Measurements from ENCODE around the gene HOXA7.
A peak's percentile ranks its signal among the peaks of the same experiment; 100 is the strongest.

The HOXA7 gene

DNA sequence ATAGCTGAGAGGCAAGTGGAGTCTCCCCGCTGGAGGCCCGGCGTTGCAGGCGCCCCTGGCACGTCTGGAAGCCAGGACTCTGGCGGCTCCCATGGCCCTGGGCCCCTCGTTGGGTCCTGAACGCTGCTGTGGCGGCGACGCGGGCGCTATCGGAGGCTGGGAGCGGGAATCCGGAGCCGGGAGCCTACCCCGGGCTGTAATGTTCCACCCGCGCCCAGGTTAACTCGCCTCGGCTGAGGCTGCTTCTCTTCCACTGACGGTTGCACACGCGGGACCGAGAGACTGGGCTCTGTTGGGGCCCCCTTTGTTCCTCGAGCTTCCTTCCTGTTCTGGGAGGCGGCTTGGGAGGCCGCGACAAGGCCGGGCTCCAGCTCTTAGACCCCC lies 11.7 kb downstream of the HOXA7 start:
- H3K4me1 ChIP-seq (ENCODE audit: control insufficient read depth, insufficient read depth, low read length): no peaks in the 10 kb centered on the region; the same call in 1 of the 2 replicates
- peaks cover 96% of the 10 kb centered on the region for H3K27me3 ChIP-seq (ENCODE audit: control insufficient read depth, insufficient read depth, low read length)
- H3K4me3 ChIP-seq (ENCODE audit: low read length): no peak overlapping the region
- no peak for DNase-seq (ENCODE audit: low read depth, low spot score)
- no peaks in the 10 kb centered on the region for H3K36me3 ChIP-seq (ENCODE audit: control insufficient read depth, insufficient read depth, low read length)
- WGBS (ENCODE audit: insufficient coverage, insufficient read length): no CpG with 5 or more reads among the region's 31 CpGs
- H3K27ac ChIP-seq (ENCODE audit: low read length): no peak overlapping the region
- no peaks in the 10 kb centered on the region for H3K9me3 ChIP-seq (ENCODE audit: control insufficient read depth, insufficient read depth, low read length)

DNA sequence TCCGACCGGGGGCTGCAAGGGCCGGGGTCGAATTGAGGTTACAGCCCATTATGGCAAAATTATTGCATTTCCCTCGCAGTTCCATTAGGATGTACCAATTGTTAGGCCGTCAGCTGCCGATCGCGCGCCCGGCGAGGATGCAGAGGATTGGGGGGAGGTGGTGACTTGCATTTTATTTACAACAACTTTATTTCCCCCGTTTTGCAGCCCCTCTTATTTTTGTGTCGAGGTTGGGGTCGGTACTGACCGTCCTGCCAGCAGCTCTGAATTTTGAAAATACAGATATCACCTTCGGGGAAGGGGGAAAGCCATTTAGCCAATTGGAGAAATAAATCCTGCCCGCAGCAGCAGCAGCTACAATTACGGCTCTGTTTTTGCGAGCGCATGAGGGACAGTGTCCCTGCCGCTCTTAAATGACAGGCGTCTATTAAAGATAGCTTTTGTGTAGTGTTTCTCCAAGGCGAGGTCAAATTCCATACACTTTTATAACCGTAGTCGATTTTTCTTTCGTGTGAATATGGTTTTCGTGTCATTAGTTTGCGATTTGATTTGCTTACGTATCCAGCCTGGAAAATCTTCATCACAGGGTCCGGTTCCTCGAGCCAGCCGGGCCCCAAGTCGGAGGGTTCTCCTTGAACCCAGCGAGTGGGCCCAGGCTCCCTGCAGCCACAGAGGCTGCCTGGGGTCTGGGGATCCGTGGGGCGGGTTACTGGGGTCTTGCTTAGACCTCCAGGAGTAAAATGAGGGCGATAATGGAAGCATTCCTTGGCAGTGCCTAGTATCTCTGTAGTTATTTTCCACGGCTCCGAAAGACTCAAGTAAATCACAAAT lies 12.3 kb downstream of the HOXA7 start:
- Histone ChIP-seq H3K27ac (ENCODE audit: low read length) (no peak overlapping the region), H3K27me3 (ENCODE audit: control insufficient read depth, insufficient read depth, low read length) (peaks cover 98% of the 10 kb centered on the region)
- DNase-seq (ENCODE audit: low read depth, low spot score): no peak

GRCh38 chr7:27143023-27143949 lies 13.2 kb downstream of the HOXA7 start, which contains the start of gene HOXA5:
Gene HOXA5 (minus strand): TSS chr7:27143681. CDS start chr7:27143607, 74 bp downstream.
- Histone ChIP-seq H3K27ac (ENCODE audit: low read length) (no peak within 1 kb of the TSS), H3K4me3 (ENCODE audit: low read length) (peak within 1 kb of the TSS; percentile 14; the same call in 1 of the 2 replicates), H3K36me3 (ENCODE audit: control insufficient read depth, insufficient read depth, low read length) (no peaks in the 10 kb centered on the region), H3K4me1 (ENCODE audit: control insufficient read depth, insufficient read depth, low read length) (no peaks in the 10 kb centered on the region; the same call in 1 of the 2 replicates), H3K27me3 (ENCODE audit: control insufficient read depth, insufficient read depth, low read length) (peaks cover 98% of the 10 kb centered on the region), H3K9me3 (ENCODE audit: control insufficient read depth, insufficient read depth, low read length) (no peaks in the 10 kb centered on the region)
- DNase-seq (ENCODE audit: low read depth, low spot score): peak; percentile 70
- no CpG with 5 or more reads among the region's 86 CpGs for WGBS (ENCODE audit: insufficient coverage, insufficient read length)

More for the DNA sequence above, 12.3 kb downstream of the HOXA7 start:
- no CpG with 5 or more reads among the region's 40 CpGs for WGBS (ENCODE audit: insufficient coverage, insufficient read length)
- H3K9me3 ChIP-seq (ENCODE audit: control insufficient read depth, insufficient read depth, low read length): no peaks in the 10 kb centered on the region
- H3K4me1 ChIP-seq (ENCODE audit: control insufficient read depth, insufficient read depth, low read length): no peaks in the 10 kb centered on the region; the same call in 1 of the 2 replicates
- no peak overlapping the region for H3K4me3 ChIP-seq (ENCODE audit: low read length)
- no peaks in the 10 kb centered on the region for H3K36me3 ChIP-seq (ENCODE audit: control insufficient read depth, insufficient read depth, low read length)

DNA sequence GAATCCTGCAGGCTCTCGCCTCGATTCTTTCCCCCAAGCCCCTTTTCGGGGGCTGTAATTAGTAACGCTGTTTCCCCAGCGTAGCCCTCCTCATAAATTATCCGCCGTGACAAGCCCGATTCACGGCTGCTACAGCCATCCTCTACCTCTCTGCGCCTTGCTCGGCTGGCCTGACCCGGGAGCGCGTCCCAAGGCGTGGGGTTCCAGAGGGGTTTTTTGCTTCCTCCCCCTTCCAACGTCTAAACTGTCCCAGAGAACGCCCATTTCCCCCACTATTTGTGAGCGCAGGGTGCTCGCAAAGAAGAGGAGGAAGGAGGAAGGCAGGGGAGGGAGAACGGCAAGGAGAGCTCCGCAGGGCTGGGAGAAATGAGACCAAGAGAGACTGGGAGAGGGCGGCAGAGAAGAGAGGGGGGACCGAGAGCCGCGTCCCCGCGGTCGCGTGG lies 13.9 kb downstream of the HOXA7 start:
- WGBS (ENCODE audit: insufficient coverage, insufficient read length): no CpG with 5 or more reads among the region's 29 CpGs
- Histone ChIP-seq H3K4me1 (ENCODE audit: control insufficient read depth, insufficient read depth, low read length) (no peaks in the 10 kb centered on the region; the same call in 1 of the 2 replicates), H3K27me3 (ENCODE audit: control insufficient read depth, insufficient read depth, low read length) (peaks cover 98% of the 10 kb centered on the region), H3K9me3 (ENCODE audit: control insufficient read depth, insufficient read depth, low read length) (no peaks in the 10 kb centered on the region), H3K27ac (ENCODE audit: low read length) (no peak overlapping the region), H3K36me3 (ENCODE audit: control insufficient read depth, insufficient read depth, low read length) (no peaks in the 10 kb centered on the region), H3K4me3 (ENCODE audit: low read length) (no peak overlapping the region)
- no peak for DNase-seq (ENCODE audit: low read depth, low spot score)

DNA sequence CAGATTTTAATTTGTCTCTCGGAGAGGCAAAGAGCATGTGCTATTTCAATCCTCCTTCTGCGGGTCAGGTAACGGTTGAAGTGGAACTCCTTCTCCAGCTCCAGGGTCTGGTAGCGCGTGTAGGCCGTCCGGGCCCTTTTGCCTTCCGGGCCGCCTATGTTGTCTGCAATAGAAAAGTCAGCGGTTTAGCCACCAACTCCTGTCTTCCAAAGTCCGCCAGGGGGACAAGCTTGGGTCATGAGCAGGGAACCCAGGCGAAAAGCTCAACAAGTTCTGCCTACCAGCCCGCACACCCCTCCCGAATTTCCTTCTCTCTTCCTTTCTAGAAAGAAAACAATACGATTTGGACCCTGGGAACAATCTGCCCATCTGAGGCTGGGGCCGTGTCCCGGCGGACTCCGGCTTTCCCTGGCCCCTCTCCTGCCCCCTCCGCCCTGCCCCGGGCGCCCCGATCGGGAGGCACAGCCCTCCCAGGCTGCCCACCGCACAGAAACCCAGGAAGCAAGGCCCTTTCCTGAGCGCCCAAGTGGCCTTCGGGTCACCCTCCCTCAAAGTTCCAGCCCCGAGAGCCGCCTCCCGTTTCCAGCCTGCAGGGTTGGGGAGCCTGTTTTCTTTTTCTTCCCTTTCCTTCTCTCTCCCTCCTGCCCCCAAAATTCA lies 14.4 kb downstream of the HOXA7 start:
- Histone ChIP-seq H3K27ac (ENCODE audit: low read length) (no peak overlapping the region), H3K36me3 (ENCODE audit: control insufficient read depth, insufficient read depth, low read length) (no peaks in the 10 kb centered on the region), H3K9me3 (ENCODE audit: control insufficient read depth, insufficient read depth, low read length) (no peaks in the 10 kb centered on the region), H3K4me1 (ENCODE audit: control insufficient read depth, insufficient read depth, low read length) (no peaks in the 10 kb centered on the region; the same call in 1 of the 2 replicates), H3K27me3 (ENCODE audit: control insufficient read depth, insufficient read depth, low read length) (peaks cover 98% of the 10 kb centered on the region), H3K4me3 (ENCODE audit: low read length) (no peak overlapping the region)
- DNase-seq (ENCODE audit: low read depth, low spot score): no peak
- WGBS (ENCODE audit: insufficient coverage, insufficient read length): no CpG with 5 or more reads among the region's 30 CpGs

GRCh38 chr7:27141137-27141922 lies 15.1 kb downstream of the HOXA7 start:
- Histone ChIP-seq H3K4me1 (ENCODE audit: control insufficient read depth, insufficient read depth, low read length) (no peaks in the 10 kb centered on the region; the same call in 1 of the 2 replicates), H3K9me3 (ENCODE audit: control insufficient read depth, insufficient read depth, low read length) (no peaks in the 10 kb centered on the region), H3K4me3 (ENCODE audit: low read length) (no peak overlapping the region), H3K36me3 (ENCODE audit: control insufficient read depth, insufficient read depth, low read length) (no peaks in the 10 kb centered on the region), H3K27ac (ENCODE audit: low read length) (no peak overlapping the region), H3K27me3 (ENCODE audit: control insufficient read depth, insufficient read depth, low read length) (peaks cover 98% of the 10 kb centered on the region)
- no CpG with 5 or more reads among the region's 18 CpGs for WGBS (ENCODE audit: insufficient coverage, insufficient read length)
- DNase-seq (ENCODE audit: low read depth, low spot score): no peak

DNA sequence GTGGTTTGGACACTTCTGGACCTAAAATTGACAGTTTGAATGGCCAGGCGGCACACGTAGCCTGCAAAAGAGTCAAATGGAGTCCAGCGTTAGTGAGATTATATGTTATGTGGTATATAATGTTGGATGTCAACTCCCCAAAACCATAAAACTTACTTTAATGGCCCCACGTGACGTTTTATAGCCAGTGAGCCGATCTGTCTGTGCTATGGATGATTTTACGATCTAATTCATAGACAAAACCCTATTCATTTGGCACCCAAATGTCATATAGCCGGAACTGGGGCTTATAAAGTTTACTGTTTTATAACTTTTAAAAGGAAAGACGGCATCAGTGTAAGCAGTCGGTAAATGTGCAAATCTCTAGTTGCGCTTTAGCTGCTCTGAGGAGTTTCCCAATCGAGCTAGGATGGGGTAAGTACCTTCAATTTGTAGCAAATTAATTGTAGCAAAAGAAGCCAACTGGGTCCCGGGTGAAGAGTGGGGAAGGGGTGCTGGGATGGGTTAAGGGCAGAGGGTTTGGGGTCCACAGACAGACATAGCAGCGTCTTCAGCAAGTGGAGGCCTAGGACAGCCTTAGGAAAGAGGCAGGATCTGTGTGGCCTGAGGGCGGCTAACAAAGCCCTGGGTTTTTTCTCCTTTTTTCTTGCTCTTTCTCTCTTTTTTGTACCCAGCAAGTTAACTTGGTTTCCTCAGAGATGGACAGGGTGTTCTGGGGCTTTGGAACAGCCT lies 16.2 kb downstream of the HOXA7 start:
- Histone ChIP-seq H3K9me3 (ENCODE audit: control insufficient read depth, insufficient read depth, low read length) (no peaks in the 10 kb centered on the region), H3K4me3 (ENCODE audit: low read length) (no peak overlapping the region), H3K27ac (ENCODE audit: low read length) (no peak overlapping the region), H3K4me1 (ENCODE audit: control insufficient read depth, insufficient read depth, low read length) (no peaks in the 10 kb centered on the region; the same call in 1 of the 2 replicates), H3K27me3 (ENCODE audit: control insufficient read depth, insufficient read depth, low read length) (peaks cover 98% of the 10 kb centered on the region), H3K36me3 (ENCODE audit: control insufficient read depth, insufficient read depth, low read length) (no peaks in the 10 kb centered on the region)
- DNase-seq (ENCODE audit: low read depth, low spot score): no peak
- no CpG with 5 or more reads among the region's 15 CpGs for WGBS (ENCODE audit: insufficient coverage, insufficient read length)

DNA sequence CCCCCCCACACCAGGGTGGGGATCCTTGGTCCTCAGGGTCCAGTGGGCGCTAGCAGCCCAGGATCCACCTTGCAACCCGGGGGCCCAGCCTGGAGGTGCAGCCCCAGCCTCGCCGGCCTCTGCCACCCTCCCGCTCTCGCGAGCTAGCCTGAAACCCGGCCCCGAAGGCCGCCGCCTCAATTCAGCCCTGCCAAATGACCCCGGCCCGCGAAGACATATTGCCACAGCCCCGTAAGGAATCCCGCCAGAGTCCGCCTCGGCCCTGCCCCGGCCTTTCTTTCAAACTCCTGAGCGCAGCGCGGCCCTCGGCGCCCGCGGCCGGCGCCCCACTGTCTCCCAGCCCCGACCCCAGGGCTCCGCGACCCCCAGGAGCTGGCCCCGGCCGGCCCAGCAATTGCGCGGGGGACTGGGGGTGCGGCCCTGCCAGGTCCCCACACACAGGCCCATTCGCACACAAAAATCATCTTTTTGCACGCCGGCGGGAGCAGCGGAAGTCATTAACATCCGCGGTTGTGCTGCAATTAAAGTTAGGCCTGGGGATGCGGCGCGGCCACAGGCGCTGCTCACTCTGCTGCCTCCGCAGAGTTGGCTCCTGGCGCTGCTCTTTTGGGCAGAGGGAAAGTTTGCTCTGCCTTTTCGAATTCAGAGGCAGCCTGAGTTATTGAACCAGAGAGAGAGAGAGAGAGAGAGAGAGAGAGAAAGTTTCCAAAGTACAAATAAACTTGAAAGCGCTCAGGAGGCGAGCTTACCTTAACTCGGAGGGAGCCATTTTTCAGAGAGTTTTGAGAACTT lies 16.9 kb downstream of the HOXA7 start:
- H3K4me1 ChIP-seq (ENCODE audit: control insufficient read depth, insufficient read depth, low read length): no peaks in the 10 kb centered on the region; the same call in 1 of the 2 replicates
- H3K36me3 ChIP-seq (ENCODE audit: control insufficient read depth, insufficient read depth, low read length): no peaks in the 10 kb centered on the region
- H3K4me3 ChIP-seq (ENCODE audit: low read length): no peak overlapping the region
- H3K9me3 ChIP-seq (ENCODE audit: control insufficient read depth, insufficient read depth, low read length): no peaks in the 10 kb centered on the region
- no peak for DNase-seq (ENCODE audit: low read depth, low spot score)
- H3K27ac ChIP-seq (ENCODE audit: low read length): no peak overlapping the region
- peaks cover 97% of the 10 kb centered on the region for H3K27me3 ChIP-seq (ENCODE audit: control insufficient read depth, insufficient read depth, low read length)
- no CpG with 5 or more reads among the region's 53 CpGs for WGBS (ENCODE audit: insufficient coverage, insufficient read length)
